HG03095 (cell line): ENCODE data around the gene MAD1L1.

ENCODE experiments used
- ATAC-seq: cut with Tn5 transposase; IDR thresholded peaks from one replicate; pipeline ENCODE4 v1.9.1; 2021; ENCODE audit warnings: moderate library complexity; ENCODE audit not compliant: unreplicated experiment

The MAD1L1 gene

DNA sequence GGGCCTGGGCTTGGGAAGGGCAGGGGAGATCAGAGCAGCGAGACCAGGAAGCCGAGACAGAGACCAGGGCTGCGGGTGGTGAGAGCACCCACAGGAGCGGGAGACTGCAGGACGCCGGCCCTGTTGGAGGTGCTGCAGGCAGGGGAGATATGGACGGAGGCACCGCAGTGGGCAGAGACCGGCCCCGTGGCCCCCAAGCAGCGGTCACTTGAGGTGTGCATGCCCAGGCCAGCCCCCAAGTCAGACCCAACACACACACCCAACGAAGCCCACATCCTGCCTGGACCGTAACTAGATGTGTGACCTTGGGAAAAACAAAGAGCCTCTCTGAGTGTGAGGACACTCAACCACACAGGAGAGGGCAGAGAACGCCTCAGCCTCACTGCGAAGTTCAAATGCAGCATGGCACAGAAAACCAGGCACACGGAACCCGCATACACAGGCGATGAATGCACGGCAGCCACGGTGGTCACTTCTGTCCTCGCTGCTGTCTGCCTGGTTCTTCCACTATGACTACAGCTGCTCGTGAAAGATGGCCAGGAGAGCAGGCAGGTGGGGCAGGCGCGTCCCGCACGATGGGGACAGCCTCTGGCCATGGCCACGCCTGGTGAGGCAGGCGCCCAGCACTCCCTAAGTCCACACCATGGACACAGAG lies 214.7 kb downstream of the MAD1L1 start:
- no peak for ATAC-seq

GRCh38 chr7:2017481-2017891 lies 215.3 kb downstream of the MAD1L1 start:
- no peak for ATAC-seq

DNA sequence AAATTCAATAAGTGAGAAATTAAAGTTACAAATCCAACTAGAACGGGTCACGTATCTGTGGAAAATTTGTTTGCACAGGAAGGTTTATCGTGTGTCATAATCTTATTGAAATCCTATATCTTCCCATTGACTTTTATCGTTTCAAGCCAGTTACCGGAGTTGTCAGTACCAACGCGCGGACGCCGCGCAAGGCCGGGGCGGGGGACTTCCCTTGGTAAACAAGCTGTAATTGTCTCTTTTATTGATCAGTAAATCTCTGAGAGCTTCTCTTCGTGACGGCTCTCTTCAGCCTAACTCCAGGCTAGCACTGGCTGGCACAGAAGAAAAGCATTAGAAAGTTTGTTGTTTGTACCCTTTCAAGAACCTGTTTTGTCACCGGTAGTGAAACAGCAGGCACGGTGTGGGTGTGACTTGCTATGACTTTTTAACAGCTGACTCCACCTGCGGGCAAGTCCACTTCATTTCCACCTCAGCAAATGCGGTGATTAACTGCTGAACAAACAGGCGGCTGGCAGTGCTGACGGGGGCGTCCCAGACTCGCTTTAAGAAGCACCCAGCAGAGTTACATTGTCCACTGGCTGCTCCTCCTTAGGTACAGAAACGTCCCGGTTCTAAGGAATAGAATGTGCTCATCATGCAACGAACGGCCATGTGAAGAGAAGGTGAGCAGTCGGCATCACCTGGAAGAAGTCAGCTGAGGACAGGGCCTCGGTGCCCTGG lies 215.8 kb downstream of the MAD1L1 start:
- ATAC-seq: no peak

DNA sequence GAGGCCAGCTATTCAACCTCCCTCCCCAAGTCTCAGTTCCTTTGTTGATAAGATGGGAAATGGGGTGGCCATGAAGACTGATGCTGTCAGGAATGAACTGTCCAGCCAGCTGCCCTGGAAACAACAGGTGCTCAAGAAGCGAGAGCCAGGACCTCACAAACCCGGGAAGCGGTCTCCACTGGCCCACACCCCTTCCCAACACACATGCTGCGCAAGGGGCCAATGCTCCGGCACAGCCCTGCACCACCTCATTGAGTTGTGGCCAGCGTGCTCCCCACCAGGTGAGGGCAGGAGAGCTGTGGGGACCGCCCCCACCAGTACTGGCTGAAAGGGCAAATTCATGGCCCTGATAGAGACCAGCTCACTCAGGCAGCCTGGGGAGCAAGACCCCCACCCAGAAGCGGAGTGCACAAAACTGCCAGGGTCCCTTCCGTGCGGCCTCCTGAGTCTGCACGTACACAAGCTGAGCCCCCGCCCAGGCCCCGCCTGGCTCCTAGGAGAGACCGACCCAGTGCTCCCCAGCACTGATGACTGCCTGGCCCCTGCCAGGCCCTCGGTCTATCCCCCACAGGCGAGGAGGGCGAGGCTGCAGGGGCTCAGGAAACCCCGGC lies 216.6 kb downstream of the MAD1L1 start:
- no peak for ATAC-seq

DNA sequence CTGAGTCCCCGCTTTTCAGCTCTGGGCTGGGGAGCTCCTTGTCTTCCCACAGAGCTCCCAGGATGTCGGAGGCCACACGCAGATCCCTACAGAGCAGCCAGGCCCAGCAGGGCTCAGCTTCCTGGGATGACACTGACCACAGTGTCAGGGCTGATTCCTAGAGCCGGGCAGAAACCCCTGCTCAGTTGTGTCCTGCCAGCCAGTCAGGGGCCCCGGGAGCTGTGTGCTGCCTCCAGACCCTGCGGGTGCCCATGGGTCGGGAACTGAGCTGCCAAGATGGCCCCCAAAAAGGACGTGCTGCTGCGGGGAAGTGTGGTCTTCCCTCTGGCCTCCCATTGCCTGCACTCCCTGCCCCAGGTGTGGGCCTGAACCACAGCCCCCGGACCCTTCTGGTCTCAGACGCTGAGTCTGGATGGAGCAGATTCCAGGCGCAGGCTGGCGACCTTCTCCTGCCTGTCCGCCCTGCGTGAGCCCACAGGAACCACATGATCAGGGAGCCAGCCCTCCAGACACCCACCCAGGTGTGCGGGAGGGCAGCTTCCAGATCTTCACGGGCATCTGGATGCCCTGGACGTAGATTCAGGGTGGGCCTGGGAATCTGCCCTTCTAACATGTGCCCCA lies 217.4 kb downstream of the MAD1L1 start:
- no peak for ATAC-seq

GRCh38 chr7:2014391-2015241 lies 218.1 kb downstream of the MAD1L1 start:
- no peak for ATAC-seq

DNA sequence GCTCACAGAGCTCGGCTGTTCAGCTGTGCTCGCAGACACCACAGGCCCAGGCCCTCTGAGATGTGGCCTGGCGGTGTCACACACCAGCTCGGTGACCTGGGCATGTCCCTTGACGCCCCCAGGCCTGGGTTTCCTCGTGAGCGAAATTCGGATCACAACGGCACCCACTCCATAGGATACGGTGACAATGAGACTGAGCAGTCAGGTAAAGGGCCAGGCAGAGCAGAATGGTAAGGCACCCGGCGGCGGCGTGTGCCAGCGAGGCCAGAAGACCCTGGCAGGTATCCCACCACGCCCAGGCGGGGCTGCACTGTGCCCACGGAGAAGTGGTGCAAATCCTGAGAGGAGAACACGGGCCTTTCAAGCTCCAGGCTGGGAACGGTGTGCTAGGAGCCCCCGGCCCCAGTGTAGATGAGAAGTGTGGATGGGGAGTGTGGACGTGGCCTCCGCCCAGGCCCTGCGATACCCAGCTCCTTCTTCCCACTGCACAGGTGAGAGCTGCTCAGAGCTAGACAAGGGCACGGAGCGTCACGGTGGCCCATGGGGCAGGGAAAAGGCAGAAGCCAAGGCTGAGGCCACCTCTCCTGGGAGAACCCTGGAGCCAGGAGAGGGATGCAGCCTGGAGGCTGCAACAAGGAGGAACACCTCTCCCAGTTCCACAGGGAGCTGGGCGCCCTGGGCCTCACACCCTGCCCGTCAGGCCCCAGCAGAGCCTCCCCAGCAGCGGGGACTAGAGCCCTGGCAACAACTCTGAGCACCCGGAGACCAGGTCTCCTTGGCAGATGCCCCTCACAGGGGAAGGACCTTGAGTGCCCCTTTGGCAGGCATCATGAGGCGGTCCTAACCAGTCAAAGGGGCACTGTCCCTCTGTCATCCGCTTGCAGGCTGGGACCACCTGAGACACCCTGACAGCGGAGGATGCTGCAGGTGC lies 219.1 kb downstream of the MAD1L1 start:
- no peak for ATAC-seq

GRCh38 chr7:2012981-2013380 lies 219.8 kb downstream of the MAD1L1 start:
- ATAC-seq: no peak

- no peak for ATAC-seq
Observed at GRCh38 chr7:2012044-2012900, 220.5 kb downstream of the MAD1L1 start.

DNA sequence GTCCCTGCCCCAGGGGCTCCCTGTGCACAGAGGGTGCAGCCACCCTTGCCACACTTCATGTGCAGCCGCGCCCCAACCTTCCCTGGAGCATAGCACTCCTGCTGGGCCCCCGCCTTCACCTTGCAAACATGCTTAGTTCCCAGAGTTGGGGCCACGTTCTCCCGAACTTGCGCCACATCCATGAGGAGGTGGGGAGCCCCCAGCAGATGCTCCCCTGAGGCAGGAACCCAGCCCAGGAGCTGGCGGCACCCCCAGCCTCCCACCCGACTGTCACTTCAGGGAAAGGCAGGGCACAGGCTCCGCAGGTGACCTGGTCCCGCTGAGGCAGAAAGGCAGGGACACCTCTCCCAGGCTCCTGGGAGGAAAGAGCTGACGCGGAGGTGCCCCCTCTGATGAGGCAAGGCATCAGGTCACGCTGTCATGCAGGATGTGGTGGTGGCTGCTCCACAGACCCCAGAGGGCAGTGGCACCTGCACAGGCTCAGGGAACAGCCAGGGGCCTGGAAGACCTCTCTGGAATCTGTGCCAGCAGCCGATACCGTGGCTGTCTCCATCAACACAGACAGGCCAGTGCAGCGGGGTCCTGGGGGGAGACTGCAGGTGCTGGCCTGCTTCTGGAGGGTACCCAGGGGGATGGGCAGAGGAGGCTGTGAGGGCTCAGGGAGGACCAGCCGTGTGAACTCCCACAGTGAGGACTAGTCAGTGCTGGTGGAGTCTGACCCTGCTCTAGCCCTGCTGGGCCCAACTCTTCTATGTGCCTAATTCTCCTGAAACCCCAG lies 221.3 kb downstream of the MAD1L1 start:
- ATAC-seq: no peak

GRCh38 chr7:2010551-2011265 lies 222.0 kb downstream of the MAD1L1 start:
- no peak for ATAC-seq

- no peak for ATAC-seq
Observed at GRCh38 chr7:2010101-2010500, 222.6 kb downstream of the MAD1L1 start.

DNA sequence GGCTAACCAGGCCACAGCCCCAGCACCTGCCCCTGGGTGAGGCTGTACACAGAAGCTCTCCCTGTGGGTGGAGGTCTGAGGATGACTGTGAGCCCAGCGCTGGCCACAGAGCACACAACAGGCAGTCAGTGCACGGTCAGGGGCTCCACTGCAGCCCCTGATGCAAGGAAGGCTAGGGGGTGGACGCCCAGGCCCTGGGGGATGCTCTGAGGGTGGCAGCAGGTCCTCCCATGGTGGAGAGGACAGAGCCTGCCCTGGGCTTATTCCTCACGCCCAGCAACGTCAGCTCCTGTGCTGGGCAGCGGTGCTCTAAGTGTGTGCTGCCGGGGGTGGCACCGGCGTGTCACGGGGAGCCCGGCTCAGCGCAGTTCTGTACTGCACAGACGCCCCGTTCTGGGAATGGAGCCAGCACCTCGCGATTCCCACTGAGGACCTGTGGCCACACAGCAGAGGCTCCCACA lies 223.2 kb downstream of the MAD1L1 start:
- no peak for ATAC-seq

GRCh38 chr7:2008936-2009540 lies 223.7 kb downstream of the MAD1L1 start:
- no peak for ATAC-seq

DNA sequence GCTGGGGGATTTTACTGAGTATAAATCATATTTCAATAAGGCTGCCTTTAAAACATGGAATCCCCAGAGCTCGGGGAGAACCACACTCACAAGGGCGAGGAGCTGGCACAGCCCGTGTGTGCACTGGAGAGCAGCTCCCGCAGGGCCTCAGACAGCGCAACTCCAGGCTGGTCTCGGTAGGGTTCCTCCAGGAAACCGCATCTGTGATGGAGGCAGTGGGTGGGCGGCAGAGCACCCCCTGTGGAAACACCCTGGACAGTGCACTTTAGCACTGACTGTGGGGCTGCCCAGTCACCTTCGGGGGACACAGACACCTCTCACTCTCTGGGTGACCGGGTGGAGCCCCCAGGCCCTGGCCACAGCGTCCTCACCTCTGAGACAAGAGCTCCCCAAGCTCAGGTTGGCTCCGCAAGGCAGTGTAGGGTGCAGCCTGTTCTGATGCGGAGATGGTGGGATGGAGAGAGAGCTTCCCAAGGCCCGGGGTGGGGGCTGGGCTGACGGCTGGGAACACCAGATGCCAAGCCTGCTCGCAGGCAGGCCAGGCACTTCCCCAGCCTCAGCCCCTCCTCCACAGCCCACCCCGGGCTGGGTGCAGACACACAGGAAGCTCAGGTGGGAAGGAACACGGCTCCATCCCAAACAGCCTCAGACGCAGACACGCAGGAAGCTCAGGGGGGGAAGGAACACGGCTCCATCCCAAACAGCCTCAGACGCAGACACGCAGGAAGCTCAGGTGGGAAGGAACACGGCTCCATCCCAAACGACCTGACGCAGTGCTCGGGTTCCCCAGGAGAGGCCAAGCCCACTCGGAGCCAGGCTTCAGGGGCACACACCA lies 224.4 kb downstream of the MAD1L1 start:
- ATAC-seq: no peak

DNA sequence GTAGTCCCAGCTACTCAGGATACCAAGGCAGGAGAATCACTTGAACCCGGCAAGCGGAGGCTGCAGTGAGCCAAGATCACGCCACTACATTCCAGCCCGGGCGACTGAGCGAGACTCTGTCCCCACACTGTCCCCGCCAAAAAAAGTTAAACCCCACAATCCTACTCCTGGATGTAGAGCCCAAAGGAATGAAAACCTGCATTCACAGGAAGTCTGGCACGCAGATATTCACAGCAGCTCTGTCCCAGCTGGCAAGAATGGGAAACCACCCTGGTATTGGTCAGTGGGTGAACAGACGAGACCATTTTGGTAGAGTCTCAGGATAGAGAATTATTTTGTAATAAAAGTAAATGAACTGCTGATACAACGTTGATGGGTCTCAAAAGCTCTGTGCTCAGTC lies 225.2 kb downstream of the MAD1L1 start:
- ATAC-seq: no peak
